ENCODE measurements around the gene PTPRN2. TPM values are rescaled to one million over a fixed set of nuclear protein-coding genes. Genes with fewer than 3 reads are reported as not detected.
A peak's percentile ranks its signal among the peaks of the same experiment; 100 is the strongest.

PTPRN2 gene
- total RNA-seq, 1 experiment from 2014 or later = 2.1 TPM

DNA sequence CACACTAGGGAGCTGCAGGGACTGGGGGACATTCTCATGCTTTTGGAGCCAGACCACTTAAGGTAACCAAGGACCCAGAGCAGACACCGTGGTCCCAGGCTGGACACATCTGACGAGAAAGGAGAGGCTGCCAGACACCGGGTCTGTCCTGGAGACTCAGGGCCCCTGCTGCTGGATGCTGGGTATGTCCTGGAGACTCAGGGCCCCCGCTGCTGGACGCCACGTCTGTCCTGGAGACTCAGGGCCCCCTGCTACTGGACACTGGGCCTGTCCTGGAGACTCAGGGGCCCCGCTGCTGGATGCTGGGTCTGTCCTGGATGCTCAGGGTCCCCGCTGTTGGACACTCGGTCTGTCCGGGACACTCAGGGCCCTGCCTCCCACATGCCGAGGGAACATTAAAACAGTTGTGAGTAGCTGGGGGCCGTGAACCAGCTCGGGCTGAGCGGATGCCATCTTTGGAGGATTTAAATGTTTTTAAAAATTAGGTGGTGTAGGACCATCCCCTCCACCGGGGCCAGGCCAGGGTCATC, 1001.1 kb downstream of the PTPRN2 start (continued):
- TF ChIP-seq, protein P1, sequence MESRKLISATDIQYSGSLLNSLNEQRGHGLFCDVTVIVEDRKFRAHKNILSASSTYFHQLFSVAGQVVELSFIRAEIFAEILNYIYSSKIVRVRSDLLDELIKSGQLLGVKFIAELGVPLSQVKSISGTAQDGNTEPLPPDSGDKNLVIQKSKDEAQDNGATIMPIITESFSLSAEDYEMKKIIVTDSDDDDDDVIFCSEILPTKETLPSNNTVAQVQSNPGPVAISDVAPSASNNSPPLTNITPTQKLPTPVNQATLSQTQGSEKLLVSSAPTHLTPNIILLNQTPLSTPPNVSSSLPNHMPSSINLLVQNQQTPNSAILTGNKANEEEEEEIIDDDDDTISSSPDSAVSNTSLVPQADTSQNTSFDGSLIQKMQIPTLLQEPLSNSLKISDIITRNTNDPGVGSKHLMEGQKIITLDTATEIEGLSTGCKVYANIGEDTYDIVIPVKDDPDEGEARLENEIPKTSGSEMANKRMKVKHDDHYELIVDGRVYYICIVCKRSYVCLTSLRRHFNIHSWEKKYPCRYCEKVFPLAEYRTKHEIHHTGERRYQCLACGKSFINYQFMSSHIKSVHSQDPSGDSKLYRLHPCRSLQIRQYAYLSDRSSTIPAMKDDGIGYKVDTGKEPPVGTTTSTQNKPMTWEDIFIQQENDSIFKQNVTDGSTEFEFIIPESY (IDR thresholded peaks at IDR 0.05; ENCODE audit: extremely low read depth, insufficient replicate concordance, low read length) = no peak
- TF ChIP-seq YY1 (IDR thresholded peaks at IDR 0.05; ENCODE audit: extremely low read depth, insufficient replicate concordance, low read depth, low read length) = no peak
- TF ChIP-seq ELF1 (IDR thresholded peaks at IDR 0.05; ENCODE audit: borderline replicate concordance, low read depth) = no peak
- TF ChIP-seq EZH2 (IDR thresholded peaks at IDR 0.05) = no peak
- TF ChIP-seq POLR2A (IDR thresholded peaks at IDR 0.05; ENCODE audit: borderline replicate concordance, extremely low read depth, insufficient read depth, insufficient read length) = no peak
- TF ChIP-seq ZNF274 (IDR thresholded peaks at IDR 0.05; ENCODE audit: low read depth, low read length) = no peak
- TF ChIP-seq POLR2AphosphoS5 (IDR thresholded peaks at IDR 0.05; ENCODE audit: low read depth, low read length) = no peak

DNA sequence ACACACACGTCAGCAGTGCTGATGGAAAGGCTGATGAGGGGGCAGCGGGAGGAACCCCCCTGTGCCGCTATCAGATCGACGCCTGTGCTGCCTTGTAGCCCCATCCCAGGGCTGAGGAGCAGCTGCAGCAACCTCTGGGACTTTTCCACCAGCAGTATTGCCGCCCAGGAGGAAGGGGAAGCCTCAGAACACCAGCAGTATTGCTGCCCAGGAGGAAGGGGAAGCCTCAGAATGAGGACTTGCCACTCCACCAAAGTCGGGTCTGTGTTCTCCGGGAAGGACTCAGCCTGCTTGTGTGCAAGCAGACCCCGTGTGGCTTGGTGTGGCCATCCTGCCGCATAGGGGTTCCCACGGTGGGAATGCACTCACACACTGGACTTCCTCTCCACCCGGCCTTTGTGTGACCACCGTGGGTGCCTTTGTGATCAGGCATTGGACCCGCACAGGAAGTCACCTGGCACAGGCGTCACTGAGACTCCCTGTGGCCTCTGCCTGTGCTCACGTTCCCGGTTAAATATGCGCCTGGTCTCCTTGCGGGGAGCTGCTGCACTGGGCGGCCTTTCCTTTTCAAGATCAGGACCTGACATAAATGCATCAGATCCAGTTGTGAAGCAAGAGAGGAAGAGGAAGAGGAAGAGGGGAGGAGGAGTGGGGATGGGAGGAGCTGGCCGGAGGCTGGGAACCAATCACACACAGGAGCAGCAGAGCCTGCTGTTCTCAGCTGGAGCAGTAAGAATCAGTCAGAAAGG, 1002.3 kb downstream of the PTPRN2 start:
- BruUV-seq (replicated peaks) = no TSS peak
- Histone ChIP-seq H3K27me3 (ENCODE audit: insufficient read depth, low read length) (no peaks in the 10 kb centered on the region), H3K9ac (ENCODE audit: low read length) (no peak overlapping the region), H3K4me1 (ENCODE audit: control insufficient read depth in 1 of 2, insufficient read depth in 2 of 2, low read length in 2 of 2) (no peaks in the 10 kb centered on the region), H3K27ac (ENCODE audit: low read depth, low read length) (no peak overlapping the region), H3K4me3 (replicated peaks in 1 of 2; ENCODE audit: low read depth in 1 of 2, low read length in 2 of 2) (no peak overlapping the region), H3K9me3 (ENCODE audit: control insufficient read depth in 1 of 2, insufficient read depth in 1 of 2, low read depth in 1 of 2, low read length in 2 of 2) (no peaks in the 10 kb centered on the region), H3K9me2 (ENCODE audit: insufficient read depth) (no peaks in the 10 kb centered on the region), H4K20me1 (ENCODE audit: insufficient read depth) (no peaks in the 10 kb centered on the region), H2AFZ (ENCODE audit: low read depth, low read length, poor library complexity, severe bottlenecking) (no peak overlapping the region), H3K79me2 (ENCODE audit: insufficient read depth, low read length) (no peaks in the 10 kb centered on the region), H3K4me2 (ENCODE audit: low read length) (no peak overlapping the region), H3K36me3 (ENCODE audit: control insufficient read depth in 1 of 2, insufficient read depth in 2 of 2, low read length in 2 of 2) (no peaks in the 10 kb centered on the region)
- ChIA-PET CTCF (no interaction called here), RAD21 (ENCODE audit: low non-redundant PET in 1 of 2, low total read pairs in 2 of 2, uncharacterized antibody in 2 of 2, unreplicated experiment in 2 of 2) (no interaction called here), POLR2A (no interaction called here)
- ATAC-seq (peak; percentile 22; the same call in 1 of the 2 replicates), DNase-seq (ENCODE audit: low read depth, low spot score) (no peak)
- intact Hi-C loops (cut with micrococcal nuclease) = no loop called here
- TF ChIP-seq YY1 (IDR thresholded peaks at IDR 0.05; ENCODE audit: extremely low read depth, insufficient replicate concordance, low read depth, low read length) (no peak), CEBPB (IDR thresholded peaks at IDR 0.05; ENCODE audit: low read depth) (no peak)
- TF ChIP-seq, protein P2, sequence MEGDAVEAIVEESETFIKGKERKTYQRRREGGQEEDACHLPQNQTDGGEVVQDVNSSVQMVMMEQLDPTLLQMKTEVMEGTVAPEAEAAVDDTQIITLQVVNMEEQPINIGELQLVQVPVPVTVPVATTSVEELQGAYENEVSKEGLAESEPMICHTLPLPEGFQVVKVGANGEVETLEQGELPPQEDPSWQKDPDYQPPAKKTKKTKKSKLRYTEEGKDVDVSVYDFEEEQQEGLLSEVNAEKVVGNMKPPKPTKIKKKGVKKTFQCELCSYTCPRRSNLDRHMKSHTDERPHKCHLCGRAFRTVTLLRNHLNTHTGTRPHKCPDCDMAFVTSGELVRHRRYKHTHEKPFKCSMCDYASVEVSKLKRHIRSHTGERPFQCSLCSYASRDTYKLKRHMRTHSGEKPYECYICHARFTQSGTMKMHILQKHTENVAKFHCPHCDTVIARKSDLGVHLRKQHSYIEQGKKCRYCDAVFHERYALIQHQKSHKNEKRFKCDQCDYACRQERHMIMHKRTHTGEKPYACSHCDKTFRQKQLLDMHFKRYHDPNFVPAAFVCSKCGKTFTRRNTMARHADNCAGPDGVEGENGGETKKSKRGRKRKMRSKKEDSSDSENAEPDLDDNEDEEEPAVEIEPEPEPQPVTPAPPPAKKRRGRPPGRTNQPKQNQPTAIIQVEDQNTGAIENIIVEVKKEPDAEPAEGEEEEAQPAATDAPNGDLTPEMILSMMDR (IDR thresholded peaks at IDR 0.05 in 2 of 3, conservative IDR thresholded peaks at IDR 0.05 in 1 of 3; ENCODE audit: borderline replicate concordance in 1 of 3, insufficient read depth in 1 of 3, low read depth in 2 of 3, low read length in 2 of 3) = no peak
